Measurements from ENCODE around the gene AKR1C3.

- TF ChIP-seq EZH2 (IDR thresholded peaks at IDR 0.05; ENCODE audit: low read length, unreplicated experiment) (no peak), CTCF (conservative IDR thresholded peaks at IDR 0.05; ENCODE audit: low read depth, low read length) (peak; percentile 65), EZH2phosphoT487 (IDR thresholded peaks at IDR 0.05; ENCODE audit: borderline replicate concordance, low read length) (no peak)
Measured at GRCh38 chr10:5094265-5095205, at the start of gene AKR1C3.
